Limb (tissue), 2 donors: Measurements from ENCODE around the gene ERC2.
"Not testable (repeated sequence)": the region's sequence is repeated elsewhere in the genome, so short reads cannot be mapped to it uniquely, and the experiment has no call there.

Experiments
- DNase-seq, 2 donors: peaks; one replicate each; pipeline ENCODE4 v3.0.0-alpha.2; 2016; ENCODE audit errors: extremely low spot score in 2 of 2

ERC2 gene

GRCh38 chr3:55505102-55505501 is 963.2 kb downstream of the ERC2 start:
- DNase-seq, result not testable (repeated sequence)

- no peak for DNase-seq
Observed at GRCh38 chr3:55501905-55502304, 966.4 kb downstream of the ERC2 start.

GRCh38 chr3:55500555-55501330 is 967.5 kb downstream of the ERC2 start:
- DNase-seq, result no peak

GRCh38 chr3:55498520-55498919 is 969.7 kb downstream of the ERC2 start:
- DNase-seq, result no peak

DNA sequence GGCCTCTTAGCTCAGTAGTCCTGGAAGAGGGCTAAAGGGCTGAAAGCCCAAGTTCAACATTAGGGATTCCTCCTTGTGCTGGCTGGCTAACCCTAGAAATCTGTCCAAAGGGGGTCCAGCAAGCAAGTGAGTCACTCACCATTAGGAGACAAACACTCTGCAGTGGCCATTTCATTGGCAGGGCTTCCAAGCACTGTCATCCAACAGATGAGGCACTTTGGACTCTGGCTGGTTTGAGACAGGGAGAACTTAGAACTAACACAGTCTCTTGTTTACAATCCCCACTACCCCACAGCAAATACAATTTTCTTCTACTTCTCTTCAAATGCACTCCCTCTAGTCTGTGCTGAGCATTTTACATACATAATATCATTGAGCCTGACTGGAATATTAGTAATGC is 971.0 kb downstream of the ERC2 start:
- no peak for DNase-seq

GRCh38 chr3:55494976-55495375 is 973.3 kb downstream of the ERC2 start:
- no peak for DNase-seq

DNA sequence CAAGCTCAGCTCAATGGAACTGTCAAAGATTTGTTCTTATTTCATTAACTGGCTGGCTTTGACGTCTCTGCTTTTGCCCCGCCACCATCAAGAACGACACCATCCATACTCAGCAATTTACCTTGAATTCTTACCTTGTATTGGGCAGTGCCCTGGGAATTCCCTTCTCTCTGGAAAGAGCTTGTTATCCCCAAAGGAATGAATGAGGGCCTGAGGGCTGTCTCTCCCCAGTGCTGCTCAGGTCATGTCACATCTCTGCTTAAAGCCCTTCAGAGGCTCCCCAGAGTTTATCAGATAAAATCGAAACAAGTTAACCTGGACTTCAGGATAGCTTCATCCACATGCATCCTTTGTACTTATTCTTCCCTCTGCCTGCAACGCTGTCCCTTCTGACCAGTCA is 975.3 kb downstream of the ERC2 start:
- no peak for DNase-seq

DNA sequence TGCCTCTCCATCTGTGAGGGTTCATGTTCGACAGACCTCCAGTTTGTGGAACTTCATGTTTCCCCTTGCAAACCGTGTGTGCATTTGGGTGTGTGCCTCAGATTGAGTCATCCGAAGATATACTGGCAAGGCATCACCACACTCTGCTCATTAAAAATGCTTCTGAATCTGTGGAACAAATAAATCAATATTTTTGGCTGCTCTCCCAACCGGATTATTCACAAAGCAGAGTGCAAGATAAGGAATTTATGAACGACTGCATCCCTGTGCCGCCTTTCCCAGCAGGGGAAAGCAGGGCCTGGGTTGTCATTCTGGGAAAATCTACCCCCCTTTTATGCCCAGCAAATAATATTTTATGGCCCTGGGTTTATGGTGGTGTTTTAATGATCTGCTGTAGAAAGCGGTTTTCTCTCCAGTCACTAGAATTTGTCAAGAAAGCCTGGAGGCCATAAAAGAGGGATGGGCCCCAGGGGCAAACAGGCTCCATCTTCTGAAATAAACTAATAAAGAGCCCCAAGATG is 976.9 kb downstream of the ERC2 start:
- peak in 1 of 2 donors; percentile 36 for DNase-seq

DNA sequence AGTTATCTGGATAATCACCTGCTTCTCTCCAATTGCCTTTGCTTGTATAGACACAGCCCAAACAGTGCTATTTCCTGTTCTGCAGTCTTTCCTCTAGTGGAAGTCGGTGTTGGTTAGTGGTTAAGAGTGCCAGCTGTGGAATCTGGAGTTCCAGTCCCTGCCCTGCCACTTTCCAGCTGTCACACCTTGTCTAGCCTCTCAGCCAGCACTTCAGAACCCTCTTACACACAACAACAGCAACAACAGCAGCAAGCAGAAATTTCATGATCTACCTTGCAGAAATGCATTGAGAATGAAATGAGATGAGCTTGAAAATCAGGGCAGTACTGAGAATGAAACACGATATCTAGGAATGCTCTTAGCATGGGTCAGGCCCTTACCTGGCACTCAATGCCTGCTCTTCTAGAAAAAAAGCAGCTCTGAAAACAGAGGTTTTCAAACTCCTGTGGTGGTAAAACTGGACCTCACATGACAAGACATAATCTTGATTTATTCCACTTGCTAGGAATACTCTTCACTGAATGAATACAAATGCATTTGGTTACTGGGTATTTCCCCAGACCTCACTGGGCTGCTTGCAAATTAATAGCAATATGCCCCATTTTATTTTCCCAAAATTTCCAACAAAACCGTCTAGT is 977.9 kb downstream of the ERC2 start:
- DNase-seq, result no peak

DNA sequence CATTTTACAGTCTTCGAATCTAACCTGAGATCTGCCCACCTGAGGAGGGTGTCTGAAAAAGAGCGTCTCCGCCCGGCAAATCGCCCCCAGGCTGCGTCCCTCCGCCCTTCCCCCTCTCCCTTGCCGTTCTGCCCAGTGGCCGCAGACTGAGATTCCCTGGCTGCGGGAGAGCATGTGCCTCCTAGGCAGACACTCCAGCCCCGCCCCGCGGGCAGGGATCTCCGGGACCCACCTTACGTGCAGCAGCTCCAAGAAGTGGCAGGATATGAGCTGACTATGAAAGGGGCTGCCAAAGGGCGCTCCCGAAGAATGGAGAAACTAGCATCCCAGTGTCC is 978.5 kb downstream of the ERC2 start:
- DNase-seq, result peak in 1 of 2 donors; percentile 54

DNA sequence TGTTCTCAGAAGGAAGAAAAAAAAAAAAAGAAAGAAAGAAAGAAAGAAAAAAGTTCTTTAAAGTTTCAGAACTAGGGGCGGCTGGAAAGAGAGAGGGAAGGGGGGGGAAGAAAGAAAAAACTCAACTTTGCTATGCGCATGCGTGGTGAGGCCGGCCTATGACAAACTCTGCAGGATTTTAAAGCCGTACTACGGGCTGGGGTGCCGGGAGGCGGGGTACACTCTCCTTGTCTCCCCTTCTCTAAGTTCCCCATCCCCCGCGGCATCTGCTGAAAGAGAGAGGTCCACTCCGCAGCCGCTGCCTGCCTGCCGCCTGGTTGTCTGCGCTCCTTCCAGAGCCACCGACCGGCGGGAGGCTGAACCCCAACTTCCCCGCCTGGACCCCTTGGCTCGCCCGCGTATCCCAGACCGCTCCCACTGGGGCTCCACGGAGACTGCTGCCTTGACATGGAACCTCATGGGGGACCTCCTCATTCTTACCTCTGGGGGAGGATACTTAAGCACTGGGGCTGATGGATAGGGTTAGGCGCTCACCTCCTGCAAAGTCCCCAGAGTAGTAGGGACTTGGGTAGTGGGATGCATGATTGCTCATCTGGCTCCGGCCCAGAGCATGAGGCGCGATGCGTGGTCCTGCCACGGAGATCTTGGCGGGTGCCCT is 979.7 kb downstream of the ERC2 start:
- peak; percentile 86 to 88 for DNase-seq

DNA sequence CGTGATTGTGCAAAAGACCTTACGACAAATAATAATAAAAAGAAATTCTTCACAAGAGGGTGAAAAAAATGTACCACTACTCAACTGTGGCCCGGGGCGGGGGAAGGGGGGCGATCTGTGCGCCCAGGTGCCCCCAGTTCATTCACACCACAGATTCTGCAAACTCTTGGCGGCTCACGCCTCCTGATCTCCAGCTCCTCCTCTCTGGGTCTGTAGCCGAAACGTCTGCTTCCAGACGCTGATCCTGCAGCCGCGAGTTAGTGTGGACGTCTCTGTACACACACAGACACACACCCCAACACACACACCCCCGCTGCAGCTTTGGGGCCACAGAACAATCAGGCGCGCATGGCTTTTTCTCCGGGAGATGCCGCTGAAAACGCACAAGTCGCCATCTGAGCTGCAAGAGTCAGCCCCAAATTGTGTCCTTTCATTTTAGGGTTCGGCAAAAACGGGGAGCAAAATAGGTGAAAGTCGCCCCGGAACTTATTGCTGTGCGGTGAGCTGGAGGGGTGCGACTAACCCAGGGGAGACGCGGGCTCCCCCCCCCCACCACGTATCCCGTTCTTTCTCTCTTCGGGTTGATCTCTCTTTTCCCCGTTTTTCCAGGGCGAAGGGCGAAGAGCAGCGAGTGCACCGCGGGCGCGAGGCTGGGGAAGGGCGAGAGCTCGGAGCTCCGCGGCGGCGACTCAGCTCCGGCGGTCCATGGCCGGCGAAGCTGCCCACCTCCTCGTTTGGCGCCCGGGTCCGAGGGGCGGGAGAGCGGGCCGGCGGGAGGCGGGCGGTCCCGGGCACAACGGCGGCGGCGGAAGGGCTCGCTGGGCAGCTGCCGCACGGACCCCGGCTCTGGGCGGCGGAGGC is 980.7 kb downstream of the ERC2 start:
- peak in 1 of 2 donors; percentile 73 for DNase-seq

- no peak for DNase-seq
Observed at GRCh38 chr3:55486857-55487380, 981.3 kb downstream of the ERC2 start, which contains the start of gene WNT5A. Gene WNT5A, minus strand, starts transcription at chr3:55487306. Its CDS starts 321 bp downstream, at chr3:55486985.

DNA sequence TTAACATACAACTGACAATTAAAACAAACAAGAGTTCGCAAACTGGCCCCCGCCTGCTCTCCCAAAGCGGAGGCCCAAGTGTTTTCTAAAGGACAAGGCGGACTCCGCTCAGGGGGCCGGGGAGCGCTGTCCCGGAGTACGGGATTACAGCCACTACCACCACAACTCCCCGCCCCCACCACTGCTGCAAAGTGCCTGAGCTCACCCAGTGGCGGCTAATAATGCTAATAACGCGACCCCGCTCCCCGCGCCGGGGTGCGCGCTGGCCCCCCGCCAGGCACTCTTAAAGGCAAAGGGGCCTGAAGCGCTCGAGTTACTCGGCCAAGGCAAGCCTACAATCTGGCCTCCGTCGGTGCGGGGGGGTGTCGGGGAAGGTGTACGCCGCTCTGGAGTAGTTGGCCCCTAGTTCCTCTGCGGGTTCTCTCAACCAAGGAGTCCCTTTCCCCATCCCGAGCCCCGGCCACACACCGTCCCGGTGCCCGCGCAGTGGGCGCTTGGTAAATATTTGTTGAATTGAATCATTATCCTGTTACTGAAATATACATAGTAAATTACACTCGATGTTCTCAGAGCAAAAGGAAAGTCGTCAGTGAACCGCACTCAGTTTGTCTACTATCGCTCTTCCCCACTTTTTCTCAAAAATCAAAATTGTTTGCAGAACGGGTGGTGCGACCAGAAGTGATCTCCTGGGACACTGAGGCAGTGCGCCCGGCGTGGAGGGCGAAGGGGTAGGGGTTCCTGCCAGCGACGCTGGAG is 982.0 kb downstream of the ERC2 start:
- DNase-seq, result peak; percentile 42 to 81

DNA sequence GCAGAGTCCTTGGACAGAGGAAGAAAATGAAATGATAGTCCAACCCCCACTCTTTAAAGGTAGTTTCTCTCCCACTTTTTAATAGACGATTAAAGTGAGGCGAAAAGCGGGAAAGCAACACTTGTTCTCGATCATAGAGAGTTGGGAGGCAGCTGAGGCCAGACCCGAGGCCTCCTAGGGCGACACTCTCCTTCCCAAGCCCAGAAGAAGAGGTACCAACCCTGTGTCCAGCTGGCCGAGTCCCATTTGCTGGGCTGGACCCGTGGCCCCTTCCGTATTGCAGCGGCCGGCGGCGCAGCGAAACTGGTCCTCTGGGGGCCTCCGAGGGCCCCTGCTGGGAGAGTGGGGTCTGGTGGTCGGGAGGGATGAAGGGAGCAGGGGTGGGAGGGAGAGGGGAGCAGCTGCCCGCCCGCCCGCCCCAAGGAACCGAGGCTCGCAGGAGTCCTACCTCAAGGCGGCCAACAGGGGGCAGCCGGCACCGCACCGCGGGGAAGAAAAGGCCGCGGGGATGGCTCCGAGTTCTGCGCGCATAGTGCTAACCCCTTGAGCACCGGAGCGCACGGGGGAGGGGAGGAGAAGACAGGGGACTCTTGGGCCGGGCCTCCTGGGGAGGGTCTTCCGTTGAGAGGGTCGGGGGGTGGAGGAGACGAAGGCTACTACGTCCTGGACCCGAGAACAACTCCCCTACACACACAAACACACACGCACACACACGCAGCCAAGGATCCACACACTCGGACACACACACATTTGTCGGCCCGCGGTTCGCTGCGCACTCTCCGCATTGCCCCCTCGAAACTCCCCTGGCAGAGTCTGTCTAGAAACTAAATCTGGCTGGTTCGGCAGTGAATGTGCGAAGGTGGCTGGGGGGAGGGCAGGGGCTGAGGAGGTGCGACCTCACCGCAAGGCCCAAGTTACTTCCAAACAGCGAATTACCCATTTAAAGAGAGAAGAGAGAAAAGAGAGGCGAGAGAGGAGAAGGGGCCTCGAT is 983.2 kb downstream of the ERC2 start:
- peak; percentile 90 to 91 for DNase-seq

GRCh38 chr3:55484191-55484689 is 984.0 kb downstream of the ERC2 start:
- DNase-seq, result peak in 1 of 2 donors; percentile 57

DNA sequence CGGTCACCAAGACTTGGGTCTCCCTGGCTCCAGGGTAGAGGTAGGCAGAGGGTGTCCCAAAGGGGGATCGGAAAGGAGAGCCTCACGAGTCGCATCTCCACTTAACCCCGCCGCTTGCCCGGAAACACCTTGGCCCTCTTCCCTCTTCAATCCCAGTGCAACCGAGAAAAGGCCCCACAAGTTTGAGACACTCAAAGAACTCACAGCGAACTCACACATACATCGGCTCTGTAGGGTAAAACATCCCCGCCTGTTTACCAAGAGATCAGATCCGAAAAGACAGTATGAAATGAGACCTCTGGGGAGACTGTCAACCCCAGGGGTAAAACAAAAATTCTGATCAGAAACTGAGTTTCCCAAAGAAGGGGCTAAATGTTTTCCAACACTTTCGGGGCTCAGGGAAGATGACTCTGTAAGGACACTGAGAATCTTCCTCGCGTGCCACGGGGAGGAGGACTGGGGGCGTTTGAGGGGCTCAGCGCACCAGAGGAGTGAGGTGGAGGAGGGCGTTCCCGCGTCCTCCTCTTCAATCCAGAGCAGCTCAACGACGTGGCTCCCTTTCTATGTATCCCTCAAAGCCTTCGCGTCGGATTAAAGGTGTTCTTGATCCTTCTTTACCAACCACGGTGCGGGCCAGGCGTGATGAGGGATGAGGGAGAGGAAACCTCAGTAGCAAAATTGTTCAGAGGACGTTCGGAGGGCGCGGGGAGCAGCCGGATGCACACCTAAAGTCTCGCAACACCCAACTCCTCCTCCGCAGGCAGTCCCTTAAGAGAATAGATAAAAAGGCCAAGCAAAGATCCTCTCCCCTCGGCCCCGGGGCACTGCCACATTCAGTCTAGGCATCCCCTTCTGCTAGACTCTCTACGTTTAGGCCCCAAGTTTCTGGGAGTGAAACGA is 984.8 kb downstream of the ERC2 start:
- DNase-seq, result peak in 1 of 2 donors; percentile 40
